MG63 (cell line): Measurements from ENCODE around the gene NLRC5. TPM values are rescaled to one million over a fixed set of nuclear protein-coding genes. Genes with fewer than 3 reads are reported as not detected.

Experiments
- total RNA-seq: library from RNA; depleted of rRNA; stranded (reverse); fragments of >200 nt; shearing (Covaris generic); gene quantifications from 2 replicates; pipeline ENCODE4 v1.2.3, GENCODE V29; 2014; ENCODE audit warnings: low replicate concordance; rRNA removed

Gene NLRC5
- total RNA-seq, 1 experiment from 2014 or later, result 11.7 TPM

Other genes with a start within 250 kb of the NLRC5 start
- not detected in 2 replicates for gene SLC12A3, start 124.3 kb upstream of the NLRC5 start, total RNA-seq
- 226 and 252 TPM in 2 replicates for gene HERPUD1, start 57.4 kb upstream of the NLRC5 start, total RNA-seq
- not detected in 2 replicates for gene CETP, start 27.6 kb upstream of the NLRC5 start, total RNA-seq
- 45.8 and 50.1 TPM in 2 replicates for gene CPNE2, start 103.0 kb downstream of the NLRC5 start, total RNA-seq
- 164 and 294 TPM in 2 replicates for gene PSME3IP1, start 196.5 kb downstream of the NLRC5 start, total RNA-seq
- gene RSPRY1, start 196.8 kb downstream of the NLRC5 start, total RNA-seq, result 72.1 and 106 TPM in 2 replicates